HS-5 (cell line): ENCODE measurements around the gene CRYGA.
"Not testable (repeated sequence)": the region's sequence is repeated elsewhere in the genome, so short reads cannot be mapped to it uniquely, and the experiment has no call there.

Experiments used
- DNase-seq: peaks from one replicate; pipeline ENCODE4 v3.0.0-alpha.2; 2012; ENCODE audit warnings: low read depth

CRYGA gene

DNA sequence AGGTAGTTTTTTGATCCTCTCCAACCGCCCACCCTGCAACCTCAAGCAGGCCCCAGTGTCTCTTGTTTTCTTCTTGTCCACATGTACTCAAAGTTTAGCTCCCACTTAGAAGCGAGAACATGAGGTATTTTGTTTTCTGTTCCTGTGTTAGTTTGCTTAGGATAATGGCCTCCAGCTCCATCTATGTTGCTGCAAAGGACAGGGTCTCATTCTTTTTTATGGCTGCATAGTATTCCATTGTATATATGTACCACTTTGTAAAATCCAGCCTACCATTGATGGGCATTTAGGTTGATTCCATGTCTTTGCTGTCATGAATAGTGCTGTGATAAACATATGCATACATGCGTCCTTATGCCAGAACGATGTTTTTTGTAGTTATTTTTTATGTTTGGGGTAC is 36.3 kb downstream of the CRYGA start:
- DNase-seq, result no peak

DNA sequence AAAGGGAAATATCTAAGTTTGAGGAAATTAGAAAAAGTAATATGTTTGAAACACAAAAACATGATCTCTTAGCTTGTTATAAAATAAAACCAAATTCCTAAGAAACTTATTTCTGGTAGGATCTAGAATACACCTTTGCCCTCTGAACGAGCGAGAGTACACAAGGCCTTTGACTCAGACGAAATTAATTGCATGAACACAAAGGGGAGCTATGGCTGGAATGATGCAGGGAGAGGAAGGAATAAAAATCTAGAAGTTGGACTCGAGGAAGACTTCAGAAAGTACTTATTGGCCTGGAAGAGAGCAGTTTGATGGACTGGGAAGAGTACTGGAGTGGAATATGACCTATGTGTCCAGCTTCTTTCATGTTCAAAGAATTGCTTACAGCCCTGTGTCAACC is 38.1 kb downstream of the CRYGA start:
- DNase-seq, result no peak

GRCh38 chr2:208124013-208124715 is 39.2 kb downstream of the CRYGA start, which contains the start of gene CRYGD:
CRYGD (minus strand) TSS chr2:208124524; CDS start chr2:208124473, 51 bp downstream.
- DNase-seq, result not testable (repeated sequence)

DNA sequence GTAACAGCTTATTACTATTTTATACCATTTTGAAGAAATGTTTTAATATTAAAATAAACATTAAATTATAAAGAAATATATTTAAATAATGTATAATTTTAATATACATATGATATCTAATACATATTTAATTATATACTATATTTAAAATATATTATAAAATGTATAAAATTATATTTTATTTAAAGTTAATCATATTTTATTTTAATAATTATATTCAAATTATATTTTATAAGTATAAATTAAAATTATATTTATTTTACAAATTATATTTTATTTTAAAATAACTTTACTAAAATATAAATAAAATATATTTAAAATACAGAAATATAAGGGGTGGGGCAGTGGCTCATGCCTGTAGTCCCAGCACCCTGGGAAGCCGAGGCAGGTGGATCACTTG is 41.1 kb downstream of the CRYGA start:
- DNase-seq, result no peak

- no peak for DNase-seq
These were observed 44.5 kb downstream of the CRYGA start for GRCh38 chr2:208118918-208119317.

DNA sequence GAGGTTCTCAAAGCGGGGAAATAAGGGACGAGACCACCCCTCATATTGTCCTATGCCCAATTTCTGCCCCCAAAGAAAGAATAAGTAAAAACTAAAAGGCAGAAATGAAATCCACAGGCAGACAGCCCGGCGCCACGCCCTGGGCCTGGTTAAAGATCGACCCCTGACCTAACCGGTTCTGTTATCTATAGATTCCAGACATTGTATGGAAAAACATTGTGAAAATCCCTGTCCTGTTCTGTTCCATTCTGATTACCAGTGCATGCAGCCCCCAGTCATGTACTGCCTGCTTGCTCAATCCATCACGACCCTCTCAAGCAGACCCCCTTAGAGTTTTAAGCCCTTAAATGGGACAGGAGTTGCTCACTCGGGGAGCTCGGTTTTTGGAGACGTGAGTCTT is 46.0 kb downstream of the CRYGA start:
- not testable (repeated sequence) for DNase-seq

GRCh38 chr2:208112969-208113368 is 50.4 kb downstream of the CRYGA start:
- DNase-seq, result no peak

GRCh38 chr2:208112273-208112745 is 51.1 kb downstream of the CRYGA start:
- DNase-seq, result not testable (repeated sequence)
